Posterior cingulate gyrus (tissue), 11 donors: ENCODE data around the gene ATF6.
"Not testable (repeated sequence)": the region's sequence is repeated elsewhere in the genome, so short reads cannot be mapped to it uniquely, and the experiment has no call there.

Source experiments
- DNase-seq, 10 donors: peaks; one replicate each; pipeline versions ENCODE4 v3.0.0 to v3.0.0-alpha.2; 2020 to 2021; ENCODE audit warnings: mixed read lengths in 3 of 10
- intact Hi-C: fragments of 100-400 bp; cut with DNase I; formaldehyde crosslinking; loops from one replicate; pipeline ENCODE4 v1.15.1; 2023

ATF6 gene

DNA sequence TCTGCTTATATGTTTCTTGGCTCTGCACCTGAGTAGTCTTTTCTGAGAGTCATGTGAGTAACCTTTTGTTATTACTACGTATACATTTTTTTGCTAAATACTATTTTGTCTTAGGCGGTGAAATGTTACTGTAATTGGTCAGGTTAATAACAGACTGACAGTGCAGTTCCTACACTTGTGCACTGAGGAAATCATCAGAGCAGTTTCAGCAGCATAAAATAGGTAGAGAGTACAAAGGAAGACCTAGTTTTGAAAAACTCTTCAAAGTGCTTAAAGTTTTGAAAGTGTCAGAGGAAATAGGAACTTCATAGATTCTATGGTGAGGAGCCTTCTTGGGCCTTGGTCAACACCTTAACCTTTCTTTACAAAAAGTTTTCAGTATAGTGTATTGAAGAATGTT is 11.1 kb downstream of the ATF6 start:
- intact Hi-C loops, result no loop called here
- DNase-seq, result no peak

DNA sequence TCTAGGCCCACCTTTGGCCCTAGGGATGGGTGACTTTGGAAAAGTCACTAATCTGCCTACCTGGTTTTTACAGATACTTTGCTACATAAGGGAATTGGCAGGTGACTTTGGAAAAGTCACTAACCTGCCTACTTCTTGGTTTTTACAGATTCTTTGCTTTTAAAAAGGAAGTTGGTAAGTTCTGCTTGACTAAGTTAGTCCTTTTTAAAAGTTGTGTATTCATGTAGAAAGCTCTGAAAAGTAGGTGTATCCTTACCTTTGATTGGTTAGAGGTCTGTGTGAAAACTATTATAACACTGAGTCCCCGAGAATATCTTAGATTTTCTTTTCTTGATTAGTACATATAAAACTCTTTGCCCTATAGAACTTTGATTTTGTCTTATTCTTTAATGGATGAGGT is 12.4 kb downstream of the ATF6 start:
- intact Hi-C loops, result no loop called here
- no peak for DNase-seq

DNA sequence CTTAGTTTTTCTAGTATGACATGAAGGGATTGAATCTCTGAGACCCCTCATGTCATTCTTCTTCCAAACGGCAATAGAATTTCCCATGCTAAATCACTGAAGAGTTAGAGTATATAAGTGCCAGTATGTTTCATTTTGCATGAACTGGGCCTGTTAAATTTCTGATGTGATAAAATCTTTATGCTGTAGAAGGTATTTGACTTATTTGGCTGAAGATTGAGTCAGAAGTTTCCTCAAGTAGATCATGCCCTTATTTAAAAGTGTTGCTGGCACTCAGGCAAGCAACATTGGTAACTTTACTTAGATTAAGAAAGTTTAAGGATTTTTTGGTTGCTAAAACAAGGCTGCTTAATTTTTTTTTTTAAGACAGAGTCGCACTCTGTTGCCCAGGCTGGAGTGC is 13.3 kb downstream of the ATF6 start:
- intact Hi-C loops, result no loop called here
- no peak for DNase-seq

DNA sequence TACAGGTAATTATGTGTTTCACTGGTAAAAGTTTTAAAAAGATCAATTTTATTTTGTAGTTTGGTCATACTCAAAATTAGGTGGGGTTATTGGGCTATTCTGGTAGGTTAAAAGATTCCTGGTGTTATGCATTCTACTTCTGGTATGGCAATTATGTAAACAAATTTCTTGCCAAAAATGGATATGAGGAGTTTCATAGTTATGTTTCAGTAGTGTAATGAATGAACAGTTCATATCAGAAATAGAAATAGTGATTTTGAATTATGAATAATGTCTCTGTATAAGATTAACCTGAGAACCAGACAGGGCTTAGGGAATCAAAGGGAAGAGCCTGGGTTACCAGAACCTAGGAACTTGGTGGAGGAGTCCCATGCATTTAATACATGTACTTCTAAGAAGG is 15.9 kb downstream of the ATF6 start:
- intact Hi-C loops, result no loop called here
- DNase-seq, result no peak

DNA sequence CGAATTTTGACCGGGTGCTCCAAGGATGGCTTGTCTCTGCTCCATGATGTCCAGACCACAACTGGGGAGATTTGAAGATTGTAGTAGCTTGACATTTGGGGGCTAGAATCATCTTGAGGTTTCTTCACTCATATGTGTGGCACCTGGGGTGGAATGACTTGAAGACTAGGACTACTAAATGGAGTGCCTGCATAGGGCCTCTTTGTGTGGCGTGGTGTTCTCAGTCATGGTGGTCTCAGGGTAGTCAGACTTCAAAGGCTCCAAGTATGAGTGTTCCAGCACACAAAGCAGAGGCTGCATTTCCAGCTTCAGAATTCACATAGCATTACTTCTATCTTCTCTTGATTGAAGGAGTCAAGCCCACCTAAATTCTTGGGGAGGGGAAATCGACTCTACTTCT is 16.8 kb downstream of the ATF6 start:
- no peak for DNase-seq
- intact Hi-C loops, result no loop called here

DNA sequence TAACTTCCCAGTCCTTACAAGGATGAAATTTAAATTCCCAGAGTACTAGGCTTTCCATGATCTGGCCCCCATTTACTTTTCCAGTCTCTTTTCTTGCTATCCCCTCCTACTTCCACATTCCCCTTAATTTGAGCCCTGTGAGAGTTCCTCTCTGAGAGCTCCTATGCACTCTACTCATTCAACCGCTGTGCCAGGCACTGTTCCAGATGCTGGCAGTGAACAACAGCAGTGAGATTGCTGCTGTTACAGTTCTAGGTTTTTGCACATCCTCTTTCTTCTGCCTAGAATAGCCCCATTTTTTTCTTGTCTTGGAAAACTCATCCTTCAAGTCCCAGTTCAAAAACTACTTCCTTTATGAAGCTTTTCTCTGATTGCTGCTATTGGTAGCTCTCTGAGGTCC is 18.8 kb downstream of the ATF6 start:
- peak in 7 of 10 donors; percentile 17 to 87 (median 30) for DNase-seq
- intact Hi-C loops, result no loop called here

DNA sequence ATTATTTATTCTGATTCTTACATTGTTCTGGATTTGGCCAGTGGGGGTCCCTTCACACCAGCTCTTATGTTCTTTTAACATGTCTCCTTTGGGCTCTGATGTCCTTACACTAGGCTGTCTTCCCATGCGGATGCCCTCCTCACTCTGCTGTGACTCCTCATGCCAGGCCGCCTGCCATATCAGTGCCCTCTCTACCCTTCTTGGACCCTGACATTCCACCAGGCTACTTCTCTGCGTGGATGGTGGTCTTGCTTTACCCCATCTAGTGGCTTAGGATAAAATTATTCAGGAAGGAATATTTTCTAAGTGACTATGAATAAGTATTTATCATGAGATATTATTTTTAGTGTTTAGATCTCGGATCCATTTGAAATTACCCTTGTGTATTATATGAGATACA is 21.2 kb downstream of the ATF6 start:
- no peak for DNase-seq
- intact Hi-C loops, result no loop called here

DNA sequence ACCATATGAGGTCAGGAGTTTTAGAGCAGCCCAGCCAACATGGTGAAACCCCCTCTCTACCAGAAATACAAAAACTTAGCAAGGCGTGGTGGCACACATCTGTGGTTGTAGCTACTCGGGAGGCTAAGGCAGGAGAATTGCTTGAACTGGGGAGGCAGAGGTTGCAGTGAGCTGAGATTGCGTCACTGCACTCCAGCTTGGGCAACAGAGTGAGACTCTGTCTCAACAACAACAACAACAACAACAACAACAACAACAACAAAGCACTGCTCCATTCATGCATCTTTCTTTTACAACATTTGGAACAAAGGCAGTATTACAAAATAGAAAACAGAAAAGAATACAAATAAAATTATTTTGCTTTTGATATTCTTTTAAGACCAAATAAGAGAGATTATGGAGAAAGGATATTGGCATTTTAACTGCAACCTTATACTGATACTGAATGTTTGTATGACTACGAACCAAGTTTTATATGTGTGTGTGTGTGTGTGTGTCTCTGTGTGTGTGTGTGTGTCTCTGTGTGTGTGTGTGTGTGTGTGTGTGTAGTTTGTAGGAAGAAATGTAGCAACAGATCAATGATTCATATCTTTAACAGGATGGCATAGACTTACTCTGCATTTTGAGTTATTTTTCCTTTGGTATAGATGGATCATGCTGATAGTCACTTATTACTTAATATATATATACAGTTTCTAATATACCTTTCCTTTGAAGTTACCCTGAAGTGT is 24.6 kb downstream of the ATF6 start:
- intact Hi-C loops, result no loop called here
- no peak for DNase-seq

DNA sequence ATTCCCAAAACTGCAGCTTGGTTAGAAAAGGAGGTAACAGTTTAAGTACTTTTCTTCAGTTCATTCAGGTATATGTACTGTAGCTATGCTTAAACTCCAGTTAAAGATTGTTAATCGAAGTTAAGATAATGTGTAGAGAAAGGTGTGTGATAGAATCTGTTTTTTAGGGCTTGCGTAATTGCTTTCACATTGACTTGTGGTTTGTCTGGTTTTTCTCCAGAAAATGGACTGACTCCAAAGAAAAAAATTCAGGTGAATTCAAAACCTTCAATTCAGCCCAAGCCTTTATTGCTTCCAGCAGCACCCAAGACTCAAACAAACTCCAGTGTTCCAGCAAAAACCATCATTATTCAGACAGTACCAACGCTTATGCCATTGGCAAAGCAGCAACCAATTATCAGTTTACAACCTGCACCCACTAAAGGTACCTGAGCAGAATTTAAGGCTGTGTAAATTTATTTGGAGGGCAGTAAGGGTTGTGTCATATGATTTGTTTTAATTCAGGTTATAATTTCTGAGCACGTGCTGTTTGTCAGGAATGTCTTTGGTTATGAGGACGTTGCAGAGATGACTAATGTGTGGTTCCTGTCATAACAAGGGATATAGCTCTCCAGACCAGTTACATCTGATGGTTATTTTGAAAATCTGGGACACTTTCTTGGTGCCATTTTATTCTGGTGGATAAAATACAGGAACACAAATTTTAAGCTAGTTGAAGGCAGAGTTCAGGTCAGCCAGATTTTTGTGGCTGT is 26.0 kb downstream of the ATF6 start:
- DNase-seq, result no peak
- intact Hi-C loops, result no loop called here

DNA sequence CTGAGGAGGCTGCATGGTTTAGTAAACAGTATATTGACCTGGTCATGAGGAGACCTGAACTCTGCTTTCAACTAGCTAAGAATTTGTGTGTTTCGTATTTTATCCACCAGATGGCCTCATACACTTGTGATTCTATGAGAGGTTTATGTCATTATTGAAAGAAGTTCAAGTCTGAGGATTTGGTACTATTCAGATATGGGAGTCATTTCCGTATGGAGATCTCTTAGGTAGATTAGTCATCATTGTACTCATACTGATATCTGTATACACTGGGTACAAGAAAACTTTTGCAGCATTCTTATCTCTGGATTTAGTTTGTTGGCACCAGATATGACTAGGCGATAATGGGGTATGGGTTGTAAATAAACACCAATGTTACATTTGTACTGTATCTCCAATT is 26.6 kb downstream of the ATF6 start:
- no peak for DNase-seq

DNA sequence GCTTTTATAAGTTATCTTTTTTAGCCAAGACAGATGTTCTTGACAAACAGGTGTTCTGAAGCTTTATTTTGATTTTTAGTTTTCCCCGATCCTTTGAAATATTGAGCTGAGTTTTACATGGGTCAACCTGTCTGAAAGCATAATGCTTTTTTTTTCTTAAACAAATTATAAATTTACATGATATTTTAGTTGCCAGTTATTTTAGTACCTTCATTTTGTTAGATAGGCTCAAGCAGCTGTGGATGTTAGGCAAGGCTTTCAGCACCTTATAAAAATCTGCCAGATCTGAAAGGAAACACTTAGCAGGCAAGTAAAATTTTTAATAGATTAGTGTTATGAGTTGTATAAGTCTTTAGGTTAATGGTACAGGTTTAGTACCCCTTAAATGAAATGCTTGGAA is 33.7 kb downstream of the ATF6 start:
- DNase-seq, result no peak
- intact Hi-C loops, result no loop called here

More for the DNA sequence above, 26.6 kb downstream of the ATF6 start:
- intact Hi-C loops, result loop anchor here (1.0 kb wide), 1 partner anchor 244 kb away; no protein-coding TSS in a partner anchor

DNA sequence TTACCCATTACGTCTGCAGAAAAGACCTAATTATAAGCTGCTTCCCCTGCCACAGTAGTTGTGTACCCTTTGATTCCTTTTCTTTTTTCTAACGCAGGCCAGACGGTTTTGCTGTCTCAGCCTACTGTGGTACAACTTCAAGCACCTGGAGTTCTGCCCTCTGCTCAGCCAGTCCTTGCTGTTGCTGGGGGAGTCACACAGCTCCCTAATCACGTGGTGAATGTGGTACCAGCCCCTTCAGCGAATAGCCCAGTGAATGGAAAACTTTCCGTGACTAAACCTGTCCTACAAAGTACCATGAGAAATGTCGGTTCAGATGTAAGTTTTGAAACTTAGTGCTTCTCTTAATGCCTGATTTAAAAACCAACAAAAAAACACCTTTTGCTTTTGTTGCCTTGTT is 35.8 kb downstream of the ATF6 start:
- DNase-seq, result no peak
- intact Hi-C loops, result no loop called here

DNA sequence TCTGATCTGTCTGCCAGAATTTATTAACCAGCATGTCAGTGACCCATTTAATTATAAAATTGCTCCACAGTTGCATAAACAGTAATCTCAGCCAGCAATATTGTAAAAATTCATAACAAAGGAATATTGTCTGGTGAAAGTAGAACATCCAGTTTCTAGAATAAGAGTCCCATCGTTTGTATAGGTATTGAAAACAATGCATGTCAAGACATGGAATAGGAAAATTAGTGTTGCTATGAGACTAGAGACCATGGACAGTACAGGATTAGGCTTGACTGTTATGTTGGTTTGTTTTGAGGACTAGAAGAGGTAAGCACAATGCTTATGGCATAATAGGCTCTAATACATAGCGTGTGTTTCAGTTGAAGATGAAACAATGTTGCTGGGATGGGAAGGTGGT is 37.1 kb downstream of the ATF6 start:
- intact Hi-C loops, result no loop called here
- DNase-seq, result no peak

DNA sequence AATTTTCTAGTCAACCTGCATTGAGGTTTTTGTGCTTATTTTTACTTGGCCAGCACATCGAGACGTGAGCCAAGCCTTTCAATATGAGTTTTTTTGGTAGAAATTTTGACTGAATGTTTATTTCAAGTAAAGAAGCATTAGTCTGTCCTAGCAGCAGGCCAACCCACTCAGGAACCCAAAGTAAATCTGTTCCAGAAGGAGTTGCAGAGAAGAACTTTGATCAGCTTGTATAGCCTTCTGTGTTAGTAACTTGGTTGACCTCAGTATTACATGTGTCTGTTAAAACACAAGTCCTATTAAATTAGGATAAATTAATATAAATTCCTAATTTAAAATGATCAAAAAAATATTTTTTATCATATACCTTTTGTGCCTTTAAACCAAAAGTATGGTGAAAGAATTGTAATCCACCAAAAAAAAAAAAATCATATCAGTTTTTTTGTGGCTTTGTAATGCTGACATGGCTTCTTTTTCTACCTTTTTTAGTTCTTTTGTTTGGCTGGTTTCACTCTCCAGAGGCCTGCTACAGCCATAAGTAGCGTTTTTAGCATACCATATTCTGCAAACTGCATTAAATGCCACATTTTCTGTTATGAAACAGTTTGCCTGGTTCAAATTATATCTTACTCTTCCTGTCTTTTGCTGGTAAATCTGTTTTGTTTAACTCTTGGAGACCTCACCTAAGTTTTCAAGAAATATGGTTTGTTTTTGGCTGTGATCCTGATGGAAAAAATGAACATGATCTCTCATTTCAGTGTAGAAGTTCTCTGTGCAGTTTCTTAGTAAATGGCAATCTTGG is 39.5 kb downstream of the ATF6 start:
- intact Hi-C loops, result no loop called here
- no peak for DNase-seq

DNA sequence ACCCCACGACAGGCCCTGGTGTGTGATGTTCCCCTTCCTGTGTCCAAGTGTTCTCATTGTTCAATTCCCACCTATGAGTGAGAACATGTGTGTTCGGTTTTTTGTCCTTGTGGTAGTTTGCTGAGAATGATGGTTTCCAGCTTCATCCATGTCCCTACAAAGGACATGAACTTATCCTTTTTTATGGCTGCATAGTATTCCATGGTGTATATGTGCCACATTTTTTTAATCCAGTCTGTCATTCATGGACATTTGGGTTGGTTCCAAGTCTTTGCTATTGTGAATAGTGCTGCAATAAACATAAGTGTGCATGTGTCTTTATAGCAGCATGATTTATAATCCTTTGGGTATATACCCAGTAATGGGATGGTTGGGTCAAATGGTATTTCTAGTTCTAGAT is 43.1 kb downstream of the ATF6 start:
- intact Hi-C loops, DNase-seq: not testable (repeated sequence)

DNA sequence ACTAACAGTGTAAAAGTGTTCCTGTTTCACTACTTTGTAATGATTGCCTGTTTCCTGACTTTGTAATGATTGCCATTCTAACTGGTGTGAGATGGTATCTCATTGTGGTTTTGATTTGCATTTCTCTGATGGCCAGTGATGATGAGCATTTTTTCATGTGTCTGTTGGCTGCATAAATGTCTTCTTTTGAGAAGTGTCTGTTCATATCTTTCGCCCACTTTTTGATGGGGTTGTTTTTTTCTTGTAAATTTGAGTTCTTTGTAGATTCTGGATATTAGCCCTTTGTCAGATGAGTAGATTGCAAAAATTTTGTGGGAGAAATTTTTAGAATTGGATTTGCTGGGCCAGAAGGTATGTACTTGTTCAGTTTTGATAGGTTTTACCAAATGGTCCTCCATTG is 43.5 kb downstream of the ATF6 start:
- intact Hi-C loops, DNase-seq: not testable (repeated sequence)

DNA sequence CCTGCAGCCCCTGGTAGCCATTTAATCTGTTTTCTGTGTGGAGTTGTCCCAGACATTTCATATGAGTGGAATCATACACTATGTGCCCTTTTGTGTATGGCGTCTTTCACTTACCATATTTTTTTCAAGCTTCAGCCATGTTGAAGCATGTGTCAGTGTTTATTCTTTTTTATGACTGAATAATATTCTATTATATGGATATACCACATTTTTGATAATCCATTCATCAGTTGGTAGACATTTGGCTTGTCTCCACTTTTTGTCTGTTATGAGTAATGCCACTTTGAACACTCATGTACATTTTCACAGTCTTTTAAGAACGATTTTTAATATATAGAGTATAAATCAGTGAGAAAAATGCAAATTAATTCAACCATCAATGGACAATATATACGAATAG is 44.7 kb downstream of the ATF6 start:
- intact Hi-C loops, result no loop called here

DNA sequence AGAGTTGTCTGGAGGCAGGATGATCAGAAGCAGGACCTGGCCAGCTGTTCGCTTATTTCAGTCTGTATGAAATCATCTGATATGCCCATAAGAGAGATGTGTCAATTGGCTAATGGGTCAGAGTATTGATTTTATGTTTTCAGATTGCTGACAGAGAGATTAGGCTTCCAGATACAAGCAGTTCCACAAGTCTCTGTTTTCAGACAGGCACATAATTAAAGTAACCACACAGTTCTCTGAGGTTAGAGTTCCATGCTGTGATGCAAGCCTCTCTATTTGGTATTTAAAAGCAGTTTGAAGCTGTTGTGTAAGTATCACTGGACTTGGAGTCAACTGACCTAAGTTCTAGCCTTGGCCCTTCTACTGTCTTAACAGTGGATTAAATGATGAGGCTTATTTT is 50.1 kb downstream of the ATF6 start:
- no peak for DNase-seq
- intact Hi-C loops, result no loop called here

More for the DNA sequence above, 44.7 kb downstream of the ATF6 start:
- no peak for DNase-seq

DNA sequence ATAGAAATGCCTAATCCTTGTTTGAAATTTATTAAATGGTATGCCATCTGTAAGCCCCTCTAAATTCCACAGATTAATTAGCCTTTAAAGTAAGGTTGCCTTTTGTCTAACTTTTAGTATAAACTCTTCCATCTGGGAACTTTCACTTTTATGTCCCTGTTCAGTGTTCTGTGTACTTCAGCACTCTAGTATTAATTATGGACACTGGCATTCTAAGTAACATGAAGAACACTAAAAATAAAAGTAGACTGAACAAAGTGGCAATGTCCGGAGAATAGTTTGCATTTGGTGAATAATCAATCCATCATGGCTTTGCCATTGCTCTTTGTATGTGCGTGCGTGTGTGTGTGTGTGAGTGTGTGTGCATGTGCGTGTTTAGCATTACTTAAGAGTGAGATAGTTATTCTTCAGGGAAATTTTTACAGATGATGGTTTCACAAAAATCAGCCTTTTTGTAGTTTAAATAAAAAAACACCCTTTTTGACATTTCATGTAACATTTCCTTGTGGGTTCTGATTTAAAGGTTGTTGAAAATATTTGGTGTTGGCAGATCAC is 51.1 kb downstream of the ATF6 start:
- intact Hi-C loops, result no loop called here
- DNase-seq, result no peak

DNA sequence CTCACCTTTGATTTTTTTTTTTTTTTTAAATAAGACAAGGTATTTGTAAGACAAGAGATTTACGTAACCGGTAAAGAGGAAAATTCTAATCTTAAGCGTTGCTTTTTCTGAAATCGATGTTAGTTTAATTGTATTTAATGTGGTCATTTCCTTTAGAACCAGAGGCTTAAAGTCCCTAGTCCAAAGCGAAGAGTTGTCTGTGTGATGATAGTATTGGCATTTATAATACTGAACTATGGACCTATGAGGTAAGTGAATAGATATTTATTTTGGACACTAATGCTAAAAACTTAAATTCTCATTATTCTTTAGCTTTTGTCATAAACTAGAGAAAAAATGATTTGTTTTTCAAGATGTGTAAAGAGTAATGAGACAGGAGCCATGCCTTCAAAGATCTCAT is 54.8 kb downstream of the ATF6 start:
- intact Hi-C loops, result no loop called here
- no peak for DNase-seq

DNA sequence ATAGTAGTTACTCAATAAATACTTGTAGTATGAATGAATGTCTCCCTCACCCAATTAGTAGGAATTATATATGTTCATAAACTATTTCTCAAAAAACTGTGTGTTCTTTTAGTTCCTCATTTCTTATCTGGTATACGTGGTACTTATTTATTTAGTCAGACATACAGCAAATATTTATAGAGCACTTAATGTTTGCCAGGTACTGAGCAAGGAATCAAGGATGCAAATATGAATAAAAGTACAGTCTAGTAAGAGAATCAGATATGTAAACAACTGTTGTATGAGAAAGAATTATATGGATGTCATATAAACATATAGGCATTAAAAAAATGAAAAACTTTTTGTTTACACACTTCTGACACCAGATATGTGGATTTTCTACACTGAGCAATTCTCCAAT is 58.5 kb downstream of the ATF6 start:
- DNase-seq, result no peak
- intact Hi-C loops, result no loop called here
